GM12878 (cell line): Measurements from ENCODE around the gene KMT2E. TPM values are rescaled to one million over a fixed set of nuclear protein-coding genes. Genes with fewer than 3 reads are reported as not detected.

Experiments
- CBX3 ChIP-seq: fragments of 200-600 bp; sonication (generic); IDR thresholded peaks from 2 replicates; pipeline ENCODE4 v1.6.1; 2016; ENCODE audit warnings: low read depth, borderline replicate concordance
- CEBPB ChIP-seq, 2 experiments: fragments of 150-350 bp in 1 of 2; IDR thresholded peaks; 2 replicates each; pipeline ENCODE4 v1.6.1; 2012 to 2014; ENCODE audit warnings: low read depth in 2 of 2, low read length in 2 of 2, borderline replicate concordance in 1 of 2, inconsistent platforms in 1 of 2
- CTCF ChIP-seq, 3 experiments: IDR thresholded peaks in 2 of 3; conservative IDR thresholded peaks in 1 of 3; 2 replicates each; pipeline ENCODE4 v1.5.1; 2011; ENCODE audit warnings: low read depth in 3 of 3, low read length in 3 of 3, mild to moderate bottlenecking in 3 of 3, control low read depth in 2 of 3, moderate library complexity in 2 of 3, inconsistent platforms in 1 of 3, mixed read lengths in 1 of 3; ENCODE audit not compliant: control insufficient read depth in 2 of 3, insufficient read depth in 1 of 3; ENCODE audit errors: extremely low read depth in 1 of 3
- ESRRA ChIP-seq: IDR thresholded peaks from 2 replicates; pipeline ENCODE4 v1.6.1; 2012; ENCODE audit warnings: mild to moderate bottlenecking, low read length, improper control_type of control experiment
- GATAD2B ChIP-seq: fragments of 450-650 bp; conservative IDR thresholded peaks from 2 replicates; pipeline ENCODE4 v1.6.1; 2017; ENCODE audit warnings: low read depth, mild to moderate bottlenecking, moderate library complexity
- HDAC6 ChIP-seq: fragments of 200-600 bp; sonication (generic); IDR thresholded peaks from one replicate; pipeline ENCODE4 v1.8.0; 2017; ENCODE audit warnings: antibody characterized with exemption; ENCODE audit not compliant: unreplicated experiment
- NFYA ChIP-seq: IDR thresholded peaks from 2 replicates; pipeline ENCODE4 v1.6.1; 2011; ENCODE audit warnings: low read depth, mild to moderate bottlenecking, low read length, improper control_type of control experiment, borderline replicate concordance
- SMARCA5 ChIP-seq: fragments of 450-650 bp; IDR thresholded peaks from 2 replicates; pipeline ENCODE4 v1.6.1; 2017; ENCODE audit warnings: mild to moderate bottlenecking
- ZBTB33 ChIP-seq: fragments of 450-650 bp; IDR thresholded peaks from 2 replicates; pipeline ENCODE4 v1.6.1; 2017; ENCODE audit warnings: mild to moderate bottlenecking
- ZBTB4 ChIP-seq: fragments of 450-650 bp; formaldehyde crosslinking; IDR thresholded peaks from 2 replicates; pipeline ENCODE4 v1.4.0; 2022; ENCODE audit warnings: mild to moderate bottlenecking, moderate library complexity
- ZNF207 ChIP-seq: fragments of 450-650 bp; IDR thresholded peaks from 2 replicates; pipeline ENCODE4 v1.6.1; 2014; ENCODE audit warnings: antibody characterized with exemption, mild to moderate bottlenecking, borderline replicate concordance
- ZSCAN29 ChIP-seq: fragments of 450-650 bp; IDR thresholded peaks from 2 replicates; pipeline ENCODE4 v1.6.1; 2017; ENCODE audit warnings: mild to moderate bottlenecking, moderate library complexity
- ZZZ3 ChIP-seq: IDR thresholded peaks from 2 replicates; pipeline ENCODE4 v1.6.1; 2011; ENCODE audit warnings: low read depth; ENCODE audit not compliant: control insufficient read depth, insufficient read length
- polyA plus RNA-seq, 11 experiments: library from polyadenylated mRNA; depleted of rRNA in 4 of 11; unstranded in 6 of 11; stranded (reverse) in 5 of 11; fragments of >200 nt; fragmentation: Nextera tagmentation in 4 of 11; fragmentation: Illumina TruSeq in 1 of 11; extraction: Ambion mirVana in 4 of 11; extraction: Trizol in 1 of 11; gene quantifications; 1 replicate in 1 of 11; 2 replicates in 10 of 11; pipeline versions ENCODE4 v1.2.1 to v1.2.3, GENCODE V29; 2011 to 2016; ENCODE audit warnings: inconsistent platforms in 2 of 11, missing spikeins in 2 of 11, low read depth in 1 of 11
- total RNA-seq, 4 experiments: library from RNA; depleted of rRNA in 3 of 4; stranded (reverse); fragments of >200 nt in 3 of 4; fragmentation: Illumina TruSeq in 1 of 4; extraction: Trizol in 1 of 4; gene quantifications; 2 replicates each; pipeline versions ENCODE4 v1.2.1 to v1.2.3, GENCODE V29; 2013 to 2021
- TF ChIP-seq, protein P1 (sequence below): fragments of 450-650 bp; IDR thresholded peaks from 2 replicates; pipeline ENCODE4 v1.6.1; 2017; ENCODE audit warnings: mild to moderate bottlenecking, moderate library complexity

The KMT2E gene
- total and polyA plus RNA-seq, 10 of the 15 experiments (the other 5 are each of a cell fraction or from before 2014, with no cell fraction given): 13.2 to 68.1 (median 34.1) TPM

DNA sequence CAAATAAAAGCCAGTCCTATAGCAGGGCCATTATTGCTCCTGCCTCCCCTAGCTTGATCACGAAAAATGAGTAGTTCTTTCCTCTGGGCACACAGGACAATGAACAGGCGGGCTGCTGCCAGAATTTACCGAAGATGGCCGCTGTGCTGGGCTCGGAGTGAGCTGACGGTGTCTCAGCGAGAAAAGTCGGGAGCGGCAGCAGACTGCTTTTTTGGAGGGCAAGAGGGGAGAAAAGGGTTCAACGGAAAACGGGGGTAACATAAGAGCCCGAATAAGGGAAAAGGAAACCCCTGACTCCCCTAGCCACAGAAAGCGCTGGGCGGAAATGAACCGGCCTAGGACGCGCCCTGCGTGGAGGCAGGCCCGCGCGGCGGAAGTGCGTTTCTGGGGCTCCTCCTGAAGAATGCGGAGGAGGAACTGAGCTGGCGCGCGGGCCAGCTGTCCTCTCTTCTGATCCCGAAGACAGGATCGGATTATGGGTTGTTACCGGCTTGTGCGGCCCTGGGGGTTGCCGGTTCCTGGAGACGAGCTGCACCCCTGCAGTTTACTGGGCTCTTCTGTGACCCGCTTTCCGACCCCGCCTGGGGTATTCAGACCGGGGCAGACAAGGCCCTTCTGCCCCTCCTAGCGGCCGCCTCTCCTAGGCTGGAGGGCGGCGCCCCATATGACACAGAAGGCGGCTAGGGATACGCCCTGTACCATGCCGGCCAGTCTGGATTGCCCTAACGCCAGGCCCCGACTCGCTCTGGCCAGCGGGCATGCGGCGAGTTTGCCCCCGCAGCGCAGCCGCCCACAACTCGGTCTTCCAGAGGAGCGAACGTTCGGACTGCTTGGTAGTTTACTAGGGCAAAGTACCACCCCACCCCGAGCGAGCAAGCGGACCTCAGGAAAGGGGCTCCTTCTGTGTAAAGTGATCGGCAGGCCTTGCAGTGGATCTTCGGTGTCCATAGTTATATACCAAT, 30.1 kb upstream of the KMT2E start (continued):
- TF ChIP-seq ZZZ3: no peak
- no peak for TF ChIP-seq CBX3
- peak; percentile 36 to 61 (median 50); a peak in 5 of 6 replicates for TF ChIP-seq CTCF (IDR thresholded peaks at IDR 0.05 in 2 of 3, conservative IDR thresholded peaks at IDR 0.05 in 1 of 3; ENCODE audit: control insufficient read depth in 2 of 3, extremely low read depth in 1 of 3, insufficient read depth in 1 of 3, low read depth in 3 of 3, low read length in 3 of 3)
- TF ChIP-seq ZBTB4 (CRISPR knock-in tag): no peak
- no peak for TF ChIP-seq CEBPB (IDR thresholded peaks at IDR 0.05; ENCODE audit: borderline replicate concordance in 1 of 2, low read depth in 2 of 2, low read length in 2 of 2)
- no peak for TF ChIP-seq NFYA
- no peak for TF ChIP-seq ZSCAN29
- TF ChIP-seq ZBTB33: no peak
- TF ChIP-seq ESRRA: no peak
- no peak; the same call in none of the 2 replicates for TF ChIP-seq ZNF207
- peak; percentile 88; the same call in 1 of the 2 replicates for TF ChIP-seq GATAD2B
- TF ChIP-seq, protein P1, sequence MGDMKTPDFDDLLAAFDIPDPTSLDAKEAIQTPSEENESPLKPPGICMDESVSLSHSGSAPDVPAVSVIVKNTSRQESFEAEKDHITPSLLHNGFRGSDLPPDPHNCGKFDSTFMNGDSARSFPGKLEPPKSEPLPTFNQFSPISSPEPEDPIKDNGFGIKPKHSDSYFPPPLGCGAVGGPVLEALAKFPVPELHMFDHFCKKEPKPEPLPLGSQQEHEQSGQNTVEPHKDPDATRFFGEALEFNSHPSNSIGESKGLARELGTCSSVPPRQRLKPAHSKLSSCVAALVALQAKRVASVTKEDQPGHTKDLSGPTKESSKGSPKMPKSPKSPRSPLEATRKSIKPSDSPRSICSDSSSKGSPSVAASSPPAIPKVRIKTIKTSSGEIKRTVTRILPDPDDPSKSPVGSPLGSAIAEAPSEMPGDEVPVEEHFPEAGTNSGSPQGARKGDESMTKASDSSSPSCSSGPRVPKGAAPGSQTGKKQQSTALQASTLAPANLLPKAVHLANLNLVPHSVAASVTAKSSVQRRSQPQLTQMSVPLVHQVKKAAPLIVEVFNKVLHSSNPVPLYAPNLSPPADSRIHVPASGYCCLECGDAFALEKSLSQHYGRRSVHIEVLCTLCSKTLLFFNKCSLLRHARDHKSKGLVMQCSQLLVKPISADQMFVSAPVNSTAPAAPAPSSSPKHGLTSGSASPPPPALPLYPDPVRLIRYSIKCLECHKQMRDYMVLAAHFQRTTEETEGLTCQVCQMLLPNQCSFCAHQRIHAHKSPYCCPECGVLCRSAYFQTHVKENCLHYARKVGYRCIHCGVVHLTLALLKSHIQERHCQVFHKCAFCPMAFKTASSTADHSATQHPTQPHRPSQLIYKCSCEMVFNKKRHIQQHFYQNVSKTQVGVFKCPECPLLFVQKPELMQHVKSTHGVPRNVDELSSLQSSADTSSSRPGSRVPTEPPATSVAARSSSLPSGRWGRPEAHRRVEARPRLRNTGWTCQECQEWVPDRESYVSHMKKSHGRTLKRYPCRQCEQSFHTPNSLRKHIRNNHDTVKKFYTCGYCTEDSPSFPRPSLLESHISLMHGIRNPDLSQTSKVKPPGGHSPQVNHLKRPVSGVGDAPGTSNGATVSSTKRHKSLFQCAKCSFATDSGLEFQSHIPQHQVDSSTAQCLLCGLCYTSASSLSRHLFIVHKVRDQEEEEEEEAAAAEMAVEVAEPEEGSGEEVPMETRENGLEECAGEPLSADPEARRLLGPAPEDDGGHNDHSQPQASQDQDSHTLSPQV: peak; percentile 3; the same call in 1 of the 2 replicates
- TF ChIP-seq SMARCA5: no peak; the same call in 1 of the 2 replicates
- peak; percentile 27 for TF ChIP-seq HDAC6
